H1 (cell line): ENCODE measurements around the gene DRAM2. TPM values are rescaled to one million over a fixed set of nuclear protein-coding genes. Genes with fewer than 3 reads are reported as not detected.

Source experiments
- CTCF ChIA-PET: fragments of 300-600 bp; sonication (Branson Sonifier 250); formaldehyde crosslinking; loops from one replicate; lab custom pipeline; 2021; ENCODE audit not compliant: partially characterized antibody; lab: Charles Lee
- POLR2A ChIA-PET: fragments of 300-600 bp; sonication (Branson Sonifier 250); formaldehyde crosslinking; loops from one replicate; lab custom pipeline; 2021; ENCODE audit warnings: inconsistent platforms; ENCODE audit not compliant: partially characterized antibody; lab: Charles Lee
- DNase-seq, 2 experiments: peaks; one replicate each; pipeline versions ENCODE4 v3.0.0 to v3.0.0-alpha.2; 2010 to 2022; ENCODE audit warnings: low spot score in 2 of 2, low read depth in 1 of 2, mixed read lengths in 1 of 2
- FAIRE-seq: peaks from 2 replicates; lab custom pipeline; 2011; peaks lifted over from hg19 to GRCh38; lab: Jason Lieb, UNC
- H2AFZ ChIP-seq: 2 replicates; pipeline ENCODE4 v1.8.1; 2012; ENCODE audit warnings: low read length, inconsistent platforms
- H2AK5ac ChIP-seq: 2 replicates; pipeline ENCODE4 v1.6.1; 2013; ENCODE audit warnings: low read depth, low read length
- H2BK120ac ChIP-seq: replicated peaks from 2 replicates; pipeline ENCODE3; 2013; ENCODE audit warnings: low read depth, low read length, inconsistent platforms
- H2BK12ac ChIP-seq: 2 replicates; pipeline ENCODE4 v1.6.1; 2013; ENCODE audit warnings: low read depth, low read length
- H2BK15ac ChIP-seq: 2 replicates; pipeline ENCODE4 v1.6.1; 2013; ENCODE audit warnings: low read length
- H2BK20ac ChIP-seq: 2 replicates; pipeline ENCODE4 v1.6.1; 2013; ENCODE audit warnings: low read length
- H2BK5ac ChIP-seq: 2 replicates; pipeline ENCODE4 v1.6.1; 2013; ENCODE audit warnings: low read depth, low read length
- H3K14ac ChIP-seq: 2 replicates; pipeline ENCODE4 v1.6.1; 2013; ENCODE audit warnings: inconsistent platforms; ENCODE audit not compliant: insufficient read length
- H3K18ac ChIP-seq: 2 replicates; pipeline ENCODE4 v1.6.1; 2013; ENCODE audit warnings: low read length; ENCODE audit errors: extremely low read depth
- H3K23ac ChIP-seq: 2 replicates; pipeline ENCODE4 v1.6.1; 2013; ENCODE audit warnings: inconsistent platforms; ENCODE audit not compliant: insufficient read length
- H3K23me2 ChIP-seq: 2 replicates; pipeline ENCODE4 v1.6.1; 2013; ENCODE audit warnings: low read depth, low read length
- H3K27ac ChIP-seq: 2 replicates; pipeline ENCODE4 v1.6.1; 2011; ENCODE audit warnings: low read depth, low read length, inconsistent platforms
- H3K27me3 ChIP-seq, 4 experiments: replicated peaks in 1 of 4; 1 replicate in 1 of 4; 2 replicates in 3 of 4; pipeline versions ENCODE4 v1.6.1 to v1.8.1; 2011 to 2013; ENCODE audit warnings: low read length in 3 of 4, mild to moderate bottlenecking in 3 of 4, inconsistent platforms in 2 of 4, mixed read lengths in 2 of 4, moderate library complexity in 1 of 4; ENCODE audit not compliant: control insufficient read depth in 3 of 4, insufficient read depth in 3 of 4; ENCODE audit errors: extremely low read depth in 1 of 4
- H3K36me3 ChIP-seq, 4 experiments: 2 replicates each; pipeline versions ENCODE4 v1.6.1 to v1.8.1; 2011 to 2013; ENCODE audit warnings: mild to moderate bottlenecking in 4 of 4, low read length in 3 of 4, moderate library complexity in 2 of 4, control low read depth in 1 of 4, inconsistent platforms in 1 of 4; ENCODE audit not compliant: insufficient read depth in 4 of 4, control insufficient read depth in 2 of 4
- H3K4ac ChIP-seq: replicated peaks from 2 replicates; pipeline ENCODE3; 2013; ENCODE audit warnings: low read length, low read depth, mixed read lengths, inconsistent platforms; ENCODE audit not compliant: insufficient read length
- H3K4me1 ChIP-seq, 4 experiments: replicated peaks in 1 of 4; 1 replicate in 1 of 4; 2 replicates in 3 of 4; pipeline versions ENCODE4 v1.6.1 to v1.8.1; 2011 to 2013; ENCODE audit warnings: low read length in 3 of 4, inconsistent platforms in 2 of 4, mixed read lengths in 1 of 4; ENCODE audit not compliant: insufficient read depth in 4 of 4, control insufficient read depth in 3 of 4
- H3K4me2 ChIP-seq, 2 experiments: 2 replicates each; pipeline versions ENCODE4 v1.6.1 to v1.8.1; 2011 to 2013; ENCODE audit warnings: low read depth in 2 of 2, low read length in 2 of 2, control low read depth in 1 of 2, inconsistent platforms in 1 of 2, mild to moderate bottlenecking in 1 of 2; ENCODE audit not compliant: insufficient read depth in 1 of 2
- H3K4me3 ChIP-seq, 4 experiments: fragments of 200-600, 300-600 bp in 1 of 4; sonication (generic), shearing (Covaris generic), sonication (Bioruptor Twin) in 1 of 4; 2 replicates each; pipeline versions ENCODE4 v1.5.1 to v1.8.1; 2011 to 2016; ENCODE audit warnings: low read length in 4 of 4, low read depth in 3 of 4, control low read depth in 2 of 4, inconsistent platforms in 2 of 4, mild to moderate bottlenecking in 2 of 4, mixed read lengths in 1 of 4, moderate library complexity in 1 of 4; ENCODE audit not compliant: insufficient read depth in 2 of 4; ENCODE audit errors: extremely low read depth in 1 of 4
- H3K56ac ChIP-seq: replicated peaks from 2 replicates; pipeline ENCODE3; 2013; ENCODE audit warnings: low read depth, mild to moderate bottlenecking, mixed read lengths, low read length, inconsistent platforms; ENCODE audit not compliant: insufficient read length
- H3K79me1 ChIP-seq: 2 replicates; pipeline ENCODE4 v1.6.1; 2013; ENCODE audit warnings: low read depth, low read length, control low read depth
- H3K79me2 ChIP-seq, 2 experiments: 2 replicates each; pipeline versions ENCODE4 v1.6.1 to v1.8.1; 2012 to 2013; ENCODE audit warnings: low read length in 2 of 2, mild to moderate bottlenecking in 2 of 2, inconsistent platforms in 1 of 2; ENCODE audit not compliant: insufficient read depth in 2 of 2, control insufficient read depth in 1 of 2
- H3K9ac ChIP-seq, 4 experiments: replicated peaks in 1 of 4; 1 replicate in 1 of 4; 2 replicates in 3 of 4; pipeline versions ENCODE4 v1.6.1 to v1.8.1; 2011 to 2013; ENCODE audit warnings: low read depth in 3 of 4, low read length in 3 of 4, control low read depth in 2 of 4, mild to moderate bottlenecking in 2 of 4, moderate library complexity in 2 of 4, inconsistent platforms in 1 of 4; ENCODE audit errors: extremely low read depth in 1 of 4
- H3K9me3 ChIP-seq, 2 experiments: 2 replicates each; pipeline versions ENCODE4 v1.6.1 to v1.8.1; 2012 to 2013; ENCODE audit warnings: mild to moderate bottlenecking in 2 of 2, moderate library complexity in 2 of 2, control low read depth in 1 of 2, inconsistent platforms in 1 of 2, low read depth in 1 of 2, low read length in 1 of 2, mixed read lengths in 1 of 2; ENCODE audit not compliant: insufficient read depth in 2 of 2
- H4K20me1 ChIP-seq, 2 experiments: replicated peaks in 1 of 2; 2 replicates each; pipeline versions ENCODE3 to v1.8.1; 2011 to 2013; ENCODE audit warnings: inconsistent platforms in 2 of 2, low read length in 2 of 2, mild to moderate bottlenecking in 1 of 2; ENCODE audit not compliant: insufficient read depth in 2 of 2, control insufficient read depth in 1 of 2
- H4K5ac ChIP-seq: 2 replicates; pipeline ENCODE4 v1.6.1; 2013; ENCODE audit warnings: low read length, low read depth, mixed read lengths, inconsistent platforms; ENCODE audit not compliant: insufficient read length
- H4K8ac ChIP-seq: 2 replicates; pipeline ENCODE4 v1.8.0; 2013; ENCODE audit warnings: mild to moderate bottlenecking, moderate library complexity, low read length, inconsistent platforms; ENCODE audit not compliant: insufficient read depth; ENCODE audit errors: extremely low read depth
- H4K91ac ChIP-seq: replicated peaks from 2 replicates; pipeline ENCODE3; 2013; ENCODE audit warnings: low read length, mixed read lengths, inconsistent platforms; ENCODE audit not compliant: insufficient read length
- HDAC2 ChIP-seq, 2 experiments: fragments of 300-600 bp in 1 of 2; sonication (generic) in 1 of 2; IDR thresholded peaks; 2 replicates each; pipeline ENCODE4 v1.6.1; 2011 to 2012; ENCODE audit warnings: low read depth in 2 of 2, low read length in 2 of 2, mild to moderate bottlenecking in 2 of 2, moderate library complexity in 2 of 2, borderline replicate concordance in 1 of 2, inconsistent platforms in 1 of 2
- NANOG ChIP-seq: IDR thresholded peaks from 2 replicates; pipeline ENCODE4 v1.6.1; 2011; ENCODE audit warnings: low read length, low read depth, mild to moderate bottlenecking, inconsistent platforms; ENCODE audit not compliant: insufficient read depth, poor library complexity, severe bottlenecking
- POLR2A ChIP-seq, 2 experiments: IDR thresholded peaks; 1 replicate in 1 of 2; 2 replicates in 1 of 2; pipeline ENCODE4 v1.6.1; 2011; ENCODE audit warnings: low read depth in 2 of 2, low read length in 2 of 2, mild to moderate bottlenecking in 2 of 2; ENCODE audit errors: control extremely low read depth in 1 of 2
- RAD21 ChIP-seq, 2 experiments: IDR thresholded peaks in 1 of 2; conservative IDR thresholded peaks in 1 of 2; 2 replicates each; pipeline ENCODE4 v1.6.1; 2011; ENCODE audit warnings: low read depth in 2 of 2, low read length in 2 of 2, improper control_type of control experiment in 1 of 2, inconsistent platforms in 1 of 2, mild to moderate bottlenecking in 1 of 2, moderate library complexity in 1 of 2
- SAP30 ChIP-seq: fragments of 300-600 bp; sonication (generic); IDR thresholded peaks from 2 replicates; pipeline ENCODE4 v1.7.1; 2012; ENCODE audit warnings: low read length, moderate library complexity, mild to moderate bottlenecking, inconsistent platforms; ENCODE audit not compliant: insufficient read depth, insufficient replicate concordance
- SP1 ChIP-seq: IDR thresholded peaks from 2 replicates; pipeline ENCODE4 v1.6.1; 2011; ENCODE audit warnings: low read depth, low read length
- WGBS, 2 experiments: shearing (Covaris generic) in 1 of 2; methylation state at CpG; one replicate each; pipeline versions ENCODE4 v1.1.6 to v1.1.7; 2013 to 2015; ENCODE audit warnings: low lambda C conversion rate in 2 of 2, mixed read lengths in 2 of 2, inconsistent platforms in 1 of 2, low coverage in 1 of 2, missing lambda C conversion rate in 1 of 2; ENCODE audit not compliant: insufficient replicate concordance in 2 of 2, insufficient coverage in 1 of 2, insufficient read length in 1 of 2; ENCODE audit errors: extremely low coverage in 1 of 2, missing lambda C conversion rate in 1 of 2; 5-methylcytosine and 5-hydroxymethylcytosine counted together
- long read RNA-seq, 2 experiments: library from RNA in 1 of 2; library from capped mRNA in 1 of 2; stranded (forward); transcript quantifications; one replicate each; pipeline ENCODE4 v2.0.0, GENCODE V29; 2021; ENCODE audit warnings: inconsistent platforms in 1 of 2
- polyA minus RNA-seq, 3 experiments: library from RNA; depleted of rRNA, polyadenylated mRNA; stranded (reverse); fragments of >200 nt; gene quantifications; 1 replicate in 2 of 3; 2 replicates in 1 of 3; pipeline ENCODE4 v1.2.3, GENCODE V29; 2011
- polyA plus RNA-seq, 7 experiments: library from polyadenylated mRNA; depleted of rRNA in 3 of 7; stranded (reverse) in 5 of 7; unstranded in 2 of 7; fragments of >200 nt in 5 of 7; fragments of 200-250 nt in 2 of 7; gene quantifications; 1 replicate in 5 of 7; 2 replicates in 1 of 7; 4 replicates in 1 of 7; pipeline versions ENCODE4 v1.2.1 to v1.2.3, GENCODE V29; 2011 to 2013; ENCODE audit warnings: missing spikeins in 2 of 7, mixed read lengths in 2 of 7
- total RNA-seq: library from RNA; stranded (reverse); fragmentation: NEBNext Ultra II Directional; extraction: Animal tissue kit (Norgen Biotek cat#: 25700); gene quantifications from 2 replicates; pipeline ENCODE4 v1.2.1, GENCODE V29; 2021

Gene DRAM2
- total RNA-seq (30.0 and 35.2 TPM in 2 replicates), polyA plus RNA-seq (2011; rRNA removed) (37.2 and 68.2 TPM in 2 replicates), polyA minus RNA-seq (2011; rRNA and poly(A)+ RNA removed) (56.4 and 73.5 TPM in 2 replicates)
- 54.1 TPM for polyA plus RNA-seq (2011; cell fraction: cytosol; rRNA removed)
- 30.7 TPM for polyA plus RNA-seq (2011; cell fraction: nucleus; rRNA removed)
- polyA plus RNA-seq (2012, experiment 1 of 2), result 34.0 to 38.5 TPM (median 36.6 TPM) in 4 replicates
- 4.3 TPM for polyA plus RNA-seq (2012, experiment 2 of 2)
- 43.6 TPM for polyA plus RNA-seq (2013, experiment 1 of 2)
- 47.0 TPM for polyA plus RNA-seq (2013, experiment 2 of 2)
- 15.6 TPM for polyA minus RNA-seq (2011; cell fraction: cytosol; rRNA and poly(A)+ RNA removed)
- 29.5 TPM for polyA minus RNA-seq (2011; cell fraction: nucleus; rRNA and poly(A)+ RNA removed)
- long read RNA-seq, experiment 1, partial matches to known transcripts, result 4 of 31 reads
- long read RNA-seq, experiment 1, other reads (novel, unspliced or antisense), result 26 of 31 reads
- long read RNA-seq, experiment 2, partial matches to known transcripts, result 3 of 37 reads
- long read RNA-seq, experiment 2, other reads (novel, unspliced or antisense), result 29 of 37 reads

DNA sequence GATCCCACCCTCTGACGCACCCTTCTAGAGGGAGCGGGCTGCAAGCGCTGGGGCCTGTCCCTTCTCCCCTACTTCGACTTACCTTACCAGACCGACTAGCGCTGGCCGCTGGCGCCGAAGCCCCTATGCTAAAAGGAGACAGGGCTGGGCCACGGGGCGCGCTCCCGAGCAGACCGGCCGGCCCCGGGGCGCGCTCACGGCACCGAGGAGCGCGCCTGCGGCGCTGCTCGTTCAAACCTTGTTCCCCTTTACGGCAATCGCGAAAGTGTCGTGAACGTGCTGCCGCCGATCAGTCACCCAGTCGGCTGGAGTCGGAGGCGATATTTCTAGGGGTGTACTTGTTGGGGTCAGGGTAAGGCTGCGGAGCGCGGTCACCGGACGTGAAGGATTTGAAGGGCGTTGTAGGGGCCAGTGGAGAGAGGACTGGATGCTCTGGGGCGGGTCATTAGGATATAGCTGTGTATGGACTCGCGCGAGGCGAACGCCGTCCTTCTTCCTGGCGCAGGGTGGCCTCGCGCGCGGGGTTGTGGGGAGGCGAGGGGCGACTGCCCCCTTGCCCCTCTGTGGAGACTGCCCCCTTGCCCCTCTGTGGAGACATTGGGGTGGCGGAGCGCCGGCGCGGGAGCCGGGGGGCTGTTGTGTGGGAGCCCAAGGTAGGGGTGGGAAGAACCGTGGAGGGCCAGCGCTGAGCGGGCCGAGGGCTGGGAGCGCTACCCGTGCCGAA, at the start of gene DRAM2, which contains the start of gene CEPT1:
DRAM2 (minus strand) TSS at position 138 of the 724 bp plus-strand sequence. CDS start 8,539 bp downstream, outside the sequence.
CEPT1 (plus strand) TSS at position 268 of the 724 bp plus-strand sequence. CDS start 7,492 bp downstream, outside the sequence.
- peak within 1 kb of the TSS; percentile 32 for H4K91ac ChIP-seq
- DNase-seq (peak; percentile 88 to 96), FAIRE-seq (no peak)
- 2% methylated on average over 61 of the region's 68 CpGs; no CpG with 5 or more reads in 1 of the 2 experiments for WGBS, 2 experiments
- peak within 1 kb of the TSS; percentile 52 to 84 (median 82) for H3K4me3 ChIP-seq
- H2BK20ac ChIP-seq, result no peak within 1 kb of the TSS
- H3K36me3 ChIP-seq, result peaks cover 0 to 18% (median 2%) of the 10 kb centered on the region in 4 experiments; a peak in 3 of 8 replicates
- peaks cover 0 to 8% (median 0%) of the 10 kb centered on the region in 4 experiments; a peak in 3 of 7 replicates for H3K4me1 ChIP-seq
- peaks cover 7 to 54% of the 10 kb centered on the region in 2 experiments for H3K79me2 ChIP-seq
- peak within 1 kb of the TSS; percentile 96 for H2AFZ ChIP-seq
- no peaks in the 10 kb centered on the region for H3K79me1 ChIP-seq
- H3K18ac ChIP-seq, result peak within 1 kb of the TSS; percentile 89
- ChIA-PET CTCF (interaction anchor here (0.5 to 1.6 kb wide), 3 partner anchors 110 to 357 kb away, joined by 4 to 6 read pairs (median 4); no protein-coding TSS in a partner anchor), POLR2A (interaction anchor here (0.6 to 1.9 kb wide), 9 partner anchors 10 to 309 kb away, joined by 3 to 15 read pairs (median 4); partner anchors contain the start of genes ATP5PB and WDR77)
- peak within 1 kb of the TSS; percentile 96 for H4K8ac ChIP-seq
- H4K20me1 ChIP-seq, result no peaks in the 10 kb centered on the region
- H3K9ac ChIP-seq, result peak within 1 kb of the TSS; percentile 73 to 83 (median 79)
- H2BK120ac ChIP-seq, result no peak within 1 kb of the TSS
- H3K56ac ChIP-seq, result peak within 1 kb of the TSS; percentile 99
- H4K5ac ChIP-seq, result peak within 1 kb of the TSS; percentile 91
- H2AK5ac ChIP-seq, result no peak within 1 kb of the TSS
- H3K23me2 ChIP-seq, result no peaks in the 10 kb centered on the region
- H2BK5ac ChIP-seq, result peak within 1 kb of the TSS; percentile 79
- H3K27ac ChIP-seq, result peak within 1 kb of the TSS; percentile 86; the same call in 1 of the 2 replicates
- H3K27me3 ChIP-seq, result no peaks in the 10 kb centered on the region
- H3K14ac ChIP-seq, result no peak within 1 kb of the TSS
- H3K9me3 ChIP-seq, result no peaks in the 10 kb centered on the region
- H2BK12ac ChIP-seq, result 0 out of 2 replicates have a peak within 1 kb of the TSS, but pooled peaks have one; percentile 3
- H3K4me2 ChIP-seq, result peak within 1 kb of the TSS; percentile 57 to 77
- no peak within 1 kb of the TSS for H3K23ac ChIP-seq
- peak within 1 kb of the TSS; percentile 83 for H3K4ac ChIP-seq
- no peak within 1 kb of the TSS for H2BK15ac ChIP-seq
- no peak for TF ChIP-seq NANOG
- TF ChIP-seq SP1, result no peak
- TF ChIP-seq POLR2A (IDR thresholded peaks at IDR 0.05; ENCODE audit: control extremely low read depth in 1 of 2, low read depth in 2 of 2, low read length in 2 of 2), result peak; percentile 77 to 78
- no peak for TF ChIP-seq RAD21 (IDR thresholded peaks at IDR 0.05 in 1 of 2, conservative IDR thresholded peaks at IDR 0.05 in 1 of 2; ENCODE audit: low read depth in 2 of 2, low read length in 2 of 2)
- peak in 1 of 2 experiments; percentile 85; a peak in 1 of 4 replicates for TF ChIP-seq HDAC2 (IDR thresholded peaks at IDR 0.05; ENCODE audit: borderline replicate concordance in 1 of 2, low read depth in 2 of 2, low read length in 2 of 2)
- TF ChIP-seq SAP30, result no peak
